ENCODE measurements around the gene PCDHB5.
"Not testable (repeated sequence)": the region's sequence is repeated elsewhere in the genome, so short reads cannot be mapped to it uniquely, and the experiment has no call there.

PCDHB5 gene

GRCh38 chr5:141135030-141135717 lies at the start of gene PCDHB5:
Gene PCDHB5 (plus strand): TSS chr5:141135206. CDS start chr5:141135435, 229 bp downstream.
- Histone ChIP-seq H3K27ac (no peak within 1 kb of the TSS), H3K4me3 (peak within 1 kb of the TSS in 1 of 7 experiments; percentile 17)

- Histone ChIP-seq H3K27ac (peak within 1 kb of the TSS in 1 of 21 experiments; percentile 78), H3K4me3 (peak within 1 kb of the TSS in 4 of 7 experiments; percentile 6 to 38 (median 22))
Observed at GRCh38 chr5:141094481-141095262, 40.3 kb upstream of the PCDHB5 start, which contains the start of gene PCDHB2. Gene PCDHB2 (plus strand): TSS chr5:141094615. CDS start chr5:141094791, 176 bp downstream.

- H3K27ac ChIP-seq: no peak overlapping the region
- H3K4me3 ChIP-seq: peak overlapping the region in 3 of 7 experiments; percentile 8 to 38 (median 35)
Observed at GRCh38 chr5:141095263-141095641, 39.8 kb upstream of the PCDHB5 start.

GRCh38 chr5:141096181-141096580 lies 38.8 kb upstream of the PCDHB5 start:
- not testable (repeated sequence) for H3K4me3 ChIP-seq, H3K27ac ChIP-seq

- not testable (repeated sequence) for H3K4me3 ChIP-seq, H3K27ac ChIP-seq
Observed at GRCh38 chr5:141096586-141096985, 38.4 kb upstream of the PCDHB5 start.

- H3K4me3 ChIP-seq: peak within 1 kb of the TSS in 1 of 7 experiments; percentile 5
Observed at GRCh38 chr5:141100243-141100805, 34.7 kb upstream of the PCDHB5 start, which contains the start of gene PCDHB3. Gene PCDHB3 (plus strand): TSS chr5:141100473. CDS start chr5:141100650, 177 bp downstream.

GRCh38 chr5:141101059-141101458 lies 33.9 kb upstream of the PCDHB5 start:
- H3K4me3 ChIP-seq: no peak overlapping the region
- no peak overlapping the region for H3K27ac ChIP-seq

More at GRCh38 chr5:141100243-141100805, 34.7 kb upstream of the PCDHB5 start, which contains the start of gene PCDHB3:
- H3K27ac ChIP-seq: no peak within 1 kb of the TSS

GRCh38 chr5:141102070-141102469 lies 32.9 kb upstream of the PCDHB5 start:
- not testable (repeated sequence) for H3K27ac ChIP-seq, H3K4me3 ChIP-seq

GRCh38 chr5:141102471-141102870 lies 32.5 kb upstream of the PCDHB5 start:
- H3K27ac ChIP-seq: not testable (repeated sequence)

GRCh38 chr5:141105350-141105749 lies 29.7 kb upstream of the PCDHB5 start:
- Histone ChIP-seq H3K4me3 (no peak overlapping the region), H3K27ac (no peak overlapping the region)

More at GRCh38 chr5:141102471-141102870, 32.5 kb upstream of the PCDHB5 start:
- H3K4me3 ChIP-seq: not testable (repeated sequence)

GRCh38 chr5:141119250-141119649 lies 15.8 kb upstream of the PCDHB5 start:
- H3K27ac ChIP-seq: no peak overlapping the region

GRCh38 chr5:141121563-141121962 lies 13.4 kb upstream of the PCDHB5 start, which contains the start of gene PCDHB4:
Gene PCDHB4 (plus strand): TSS chr5:141121818. CDS start chr5:141121999, 181 bp downstream.
- Histone ChIP-seq H3K4me3 (peak within 1 kb of the TSS in 3 of 7 experiments; percentile 5 to 21 (median 7)), H3K27ac (no peak within 1 kb of the TSS)

More at GRCh38 chr5:141119250-141119649, 15.8 kb upstream of the PCDHB5 start:
- H3K4me3 ChIP-seq: no peak overlapping the region

GRCh38 chr5:141121985-141122384 lies 13.0 kb upstream of the PCDHB5 start:
- no peak overlapping the region for H3K27ac ChIP-seq
- peak overlapping the region in 3 of 7 experiments; percentile 5 to 21 (median 7) for H3K4me3 ChIP-seq

- not testable (repeated sequence) for H3K4me3 ChIP-seq, H3K27ac ChIP-seq
Observed at GRCh38 chr5:141123396-141124135, 11.4 kb upstream of the PCDHB5 start.

- H3K4me3 ChIP-seq: no peak overlapping the region
Observed at GRCh38 chr5:141127305-141127704, 7.7 kb upstream of the PCDHB5 start.

GRCh38 chr5:141135718-141136266 lies 786 bp downstream of the PCDHB5 start:
- Histone ChIP-seq H3K27ac (no peak overlapping the region), H3K4me3 (peak overlapping the region in 1 of 7 experiments; percentile 17)

More at GRCh38 chr5:141127305-141127704, 7.7 kb upstream of the PCDHB5 start:
- H3K27ac ChIP-seq: no peak overlapping the region

- not testable (repeated sequence) for H3K27ac ChIP-seq, H3K4me3 ChIP-seq
Observed at GRCh38 chr5:141137346-141137745, 2.3 kb downstream of the PCDHB5 start.

- H3K27ac ChIP-seq: no peak within 1 kb of the TSS
- H3K4me3 ChIP-seq: no peak within 1 kb of the TSS
Observed at GRCh38 chr5:141149812-141150211, 14.8 kb downstream of the PCDHB5 start, which contains the start of gene PCDHB6. Gene PCDHB6 (plus strand): TSS chr5:141150057. CDS start chr5:141150258, 201 bp downstream.

All from skin epidermis (tissue), 12 donors.